OCI-LY1 (cell line): ENCODE results near the gene UGGT1.

Source experiments
- H2AFZ ChIP-seq: fragments of 200-600 bp; sonication (generic), shearing (Covaris generic); 2 replicates; pipeline ENCODE4 v1.6.0; 2014; ENCODE audit warnings: antibody characterized with exemption, mild to moderate bottlenecking, low read length
- H3F3A ChIP-seq: fragments of 200-600 bp; sonication (generic), shearing (Covaris generic); 2 replicates; pipeline ENCODE4 v1.6.0; 2014; ENCODE audit warnings: mild to moderate bottlenecking, antibody characterized with exemption, low read length, moderate library complexity; ENCODE audit not compliant: insufficient read depth
- H3K27ac ChIP-seq: fragments of 200-600 bp; sonication (generic); 2 replicates; pipeline ENCODE4 v1.5.1; 2014; ENCODE audit warnings: low read length, mixed run types, mild to moderate bottlenecking, low read depth; ENCODE audit not compliant: poor library complexity, severe bottlenecking
- H3K27me3 ChIP-seq: fragments of 200-600 bp; sonication (generic); 2 replicates; pipeline ENCODE4 v1.6.0; 2014; ENCODE audit warnings: antibody characterized with exemption, mild to moderate bottlenecking, low read length, moderate library complexity; ENCODE audit not compliant: insufficient read depth
- H3K36me3 ChIP-seq: fragments of 200-600 bp; sonication (generic); 2 replicates; pipeline ENCODE4 v1.6.1; 2014; ENCODE audit warnings: mild to moderate bottlenecking, antibody characterized with exemption, low read length, moderate library complexity, mixed read lengths; ENCODE audit not compliant: insufficient read depth
- H3K4me1 ChIP-seq: fragments of 200-600 bp; sonication (generic); 2 replicates; pipeline ENCODE4 v1.5.1; 2014; ENCODE audit warnings: mild to moderate bottlenecking, low read length, moderate library complexity; ENCODE audit not compliant: insufficient read depth, severe bottlenecking
- H3K4me2 ChIP-seq: fragments of 200-600 bp; sonication (generic), shearing (Covaris generic); 2 replicates; pipeline ENCODE4 v1.6.1; 2014; ENCODE audit warnings: low read length
- H3K4me3 ChIP-seq: fragments of 200-600 bp; sonication (generic); 2 replicates; pipeline ENCODE4 v1.5.1; 2014; ENCODE audit warnings: low read length, low read depth, mild to moderate bottlenecking, mixed read lengths; ENCODE audit not compliant: poor library complexity, severe bottlenecking
- H3K79me2 ChIP-seq: fragments of 200-600 bp; shearing (Covaris generic); 2 replicates; pipeline ENCODE4 v1.6.1; 2016; ENCODE audit warnings: mixed run types, low read length, mixed read lengths; ENCODE audit not compliant: insufficient read depth
- H3K9ac ChIP-seq: fragments of 200-600 bp; sonication (generic), shearing (Covaris generic); 2 replicates; pipeline ENCODE4 v1.6.1; 2014; ENCODE audit warnings: mild to moderate bottlenecking, low read length, mixed read lengths
- H3K9me2 ChIP-seq: fragments of 200-600 bp; sonication (generic), shearing (Covaris generic); 2 replicates; pipeline ENCODE4 v1.6.1; 2014; ENCODE audit warnings: low read depth, mild to moderate bottlenecking, low read length, mixed read lengths
- H3K9me3 ChIP-seq: fragments of 200-600 bp; shearing (Covaris generic); 2 replicates; pipeline ENCODE4 v1.6.1; 2014; ENCODE audit warnings: low read length, mixed read lengths
- H4K20me1 ChIP-seq: fragments of 200-600 bp; sonication (generic), shearing (Covaris generic); 2 replicates; pipeline ENCODE4 v1.6.0; 2016; ENCODE audit warnings: mild to moderate bottlenecking, low read length; ENCODE audit not compliant: insufficient read depth
- EZH2 ChIP-seq: fragments of 200-600 bp; sonication (generic), shearing (Covaris generic); IDR thresholded peaks from 2 replicates; pipeline ENCODE4 v1.8.0; 2017; ENCODE audit warnings: borderline replicate concordance, mixed run types, mild to moderate bottlenecking, antibody characterized with exemption, low read length, moderate library complexity, mixed read lengths
- TF ChIP-seq, protein P1 (sequence below): fragments of 200-600 bp; sonication (generic), shearing (Covaris generic); IDR thresholded peaks from 2 replicates; pipeline ENCODE4 v1.5.1; 2017; ENCODE audit warnings: mild to moderate bottlenecking, antibody characterized with exemption, low read length, moderate library complexity, mixed read lengths

UGGT1 gene

DNA sequence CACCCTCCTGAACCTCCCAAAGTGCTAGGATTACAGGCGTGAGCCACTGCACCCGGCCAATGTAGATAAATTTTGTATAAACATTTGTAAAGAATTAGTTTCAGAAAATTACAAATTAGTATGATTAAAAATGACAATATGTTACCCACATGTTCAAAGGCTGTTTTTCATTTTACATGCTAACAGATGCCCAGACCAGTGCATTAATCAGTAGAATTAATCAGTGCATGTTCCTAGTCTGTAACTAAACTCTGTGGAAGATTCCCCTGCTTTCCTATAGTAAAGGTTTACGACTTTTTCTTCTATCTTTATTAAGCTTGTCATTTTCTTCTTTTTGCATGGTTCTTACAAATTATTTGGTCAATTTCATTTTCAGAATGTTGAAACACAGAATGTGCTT, 65.8 kb downstream of the UGGT1 start:
- no peaks in the 10 kb centered on the region for H3K79me2 ChIP-seq
- H3K4me1 ChIP-seq = peaks cover 13% of the 10 kb centered on the region
- no peaks in the 10 kb centered on the region for H3K9me2 ChIP-seq
- H4K20me1 ChIP-seq = no peaks in the 10 kb centered on the region
- no peak overlapping the region for H3K27ac ChIP-seq
- no peak overlapping the region for H3K4me3 ChIP-seq
- no peaks in the 10 kb centered on the region for H3K9me3 ChIP-seq
- H3F3A ChIP-seq = no peaks in the 10 kb centered on the region
- no peak overlapping the region for H3K9ac ChIP-seq
- TF ChIP-seq, protein P1, sequence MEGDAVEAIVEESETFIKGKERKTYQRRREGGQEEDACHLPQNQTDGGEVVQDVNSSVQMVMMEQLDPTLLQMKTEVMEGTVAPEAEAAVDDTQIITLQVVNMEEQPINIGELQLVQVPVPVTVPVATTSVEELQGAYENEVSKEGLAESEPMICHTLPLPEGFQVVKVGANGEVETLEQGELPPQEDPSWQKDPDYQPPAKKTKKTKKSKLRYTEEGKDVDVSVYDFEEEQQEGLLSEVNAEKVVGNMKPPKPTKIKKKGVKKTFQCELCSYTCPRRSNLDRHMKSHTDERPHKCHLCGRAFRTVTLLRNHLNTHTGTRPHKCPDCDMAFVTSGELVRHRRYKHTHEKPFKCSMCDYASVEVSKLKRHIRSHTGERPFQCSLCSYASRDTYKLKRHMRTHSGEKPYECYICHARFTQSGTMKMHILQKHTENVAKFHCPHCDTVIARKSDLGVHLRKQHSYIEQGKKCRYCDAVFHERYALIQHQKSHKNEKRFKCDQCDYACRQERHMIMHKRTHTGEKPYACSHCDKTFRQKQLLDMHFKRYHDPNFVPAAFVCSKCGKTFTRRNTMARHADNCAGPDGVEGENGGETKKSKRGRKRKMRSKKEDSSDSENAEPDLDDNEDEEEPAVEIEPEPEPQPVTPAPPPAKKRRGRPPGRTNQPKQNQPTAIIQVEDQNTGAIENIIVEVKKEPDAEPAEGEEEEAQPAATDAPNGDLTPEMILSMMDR = no peak
- TF ChIP-seq EZH2 = no peak
- no peak overlapping the region for H3K4me2 ChIP-seq
- H3K36me3 ChIP-seq = peaks cover 96% of the 10 kb centered on the region
- no peaks in the 10 kb centered on the region for H3K27me3 ChIP-seq
- H2AFZ ChIP-seq = no peak overlapping the region

DNA sequence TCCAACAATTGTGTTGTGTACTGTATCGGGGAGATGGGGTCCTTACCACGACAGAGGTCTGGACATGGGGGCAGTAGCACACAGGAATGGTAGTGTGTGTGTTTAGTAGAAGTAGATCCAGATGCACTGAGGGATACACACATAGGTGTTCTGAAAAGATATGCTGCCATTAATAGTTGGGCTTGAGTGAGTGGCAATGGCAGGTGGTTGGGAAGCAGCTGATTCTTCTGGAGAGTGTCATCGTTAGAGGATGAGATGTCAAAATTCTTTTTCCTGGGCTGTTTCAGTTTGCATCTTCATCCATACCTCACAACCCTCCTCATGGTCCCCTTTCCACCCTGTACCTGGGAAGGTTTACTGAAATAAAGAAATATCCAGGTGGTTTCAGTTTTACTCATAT, 66.6 kb downstream of the UGGT1 start:
- no peaks in the 10 kb centered on the region for H4K20me1 ChIP-seq
- no peak overlapping the region for H2AFZ ChIP-seq
- H3K4me3 ChIP-seq = no peak overlapping the region
- H3K4me2 ChIP-seq = no peak overlapping the region
- no peaks in the 10 kb centered on the region for H3K27me3 ChIP-seq
- H3K27ac ChIP-seq = no peak overlapping the region
- H3K9me2 ChIP-seq = no peaks in the 10 kb centered on the region
- H3K79me2 ChIP-seq = no peaks in the 10 kb centered on the region
- H3F3A ChIP-seq = no peaks in the 10 kb centered on the region
- no peaks in the 10 kb centered on the region for H3K9me3 ChIP-seq
- no peak for TF ChIP-seq EZH2
- TF ChIP-seq, protein P1 = no peak
- H3K4me1 ChIP-seq = peaks cover 13% of the 10 kb centered on the region
- no peak overlapping the region for H3K9ac ChIP-seq
- peaks cover 96% of the 10 kb centered on the region for H3K36me3 ChIP-seq

- Histone ChIP-seq H3K4me3 (no peak overlapping the region), H3K9me2 (no peaks in the 10 kb centered on the region), H3K4me2 (no peak overlapping the region), H3K4me1 (peaks cover 13% of the 10 kb centered on the region), H3F3A (no peaks in the 10 kb centered on the region), H3K9me3 (no peaks in the 10 kb centered on the region), H3K79me2 (no peaks in the 10 kb centered on the region), H2AFZ (no peak overlapping the region), H3K27ac (no peak overlapping the region), H3K9ac (no peak overlapping the region), H3K36me3 (peaks cover 96% of the 10 kb centered on the region), H3K27me3 (no peaks in the 10 kb centered on the region), H4K20me1 (no peaks in the 10 kb centered on the region)
- TF ChIP-seq, protein P1 = no peak
- no peak for TF ChIP-seq EZH2
These were observed 67.2 kb downstream of the UGGT1 start for GRCh38 chr2:128158176-128158575.
